ENCODE measurements around the gene PRPH2.
"Not testable (repeated sequence)": the region's sequence is repeated elsewhere in the genome, so short reads cannot be mapped to it uniquely, and the experiment has no call there.

PRPH2 gene

GRCh38 chr6:42696526-42697267 lies 25.7 kb downstream of the PRPH2 start:
- DNase-seq = peak; percentile 70

GRCh38 chr6:42694586-42694985 lies 27.8 kb downstream of the PRPH2 start:
- DNase-seq = peak; percentile 88

- no peak for DNase-seq
These were observed 28.6 kb downstream of the PRPH2 start for GRCh38 chr6:42693725-42694323.

GRCh38 chr6:42692137-42692911 lies 30.1 kb downstream of the PRPH2 start:
- DNase-seq = no peak

- DNase-seq = no peak
These were observed 31.5 kb downstream of the PRPH2 start for GRCh38 chr6:42690872-42691271.

- DNase-seq = no peak
These were observed 32.2 kb downstream of the PRPH2 start for GRCh38 chr6:42690151-42690702.

GRCh38 chr6:42689371-42689770 lies 33.0 kb downstream of the PRPH2 start:
- no peak for DNase-seq

- DNase-seq = no peak
These were observed 34.1 kb downstream of the PRPH2 start for GRCh38 chr6:42688281-42688680.

- DNase-seq = no peak
These were observed 43.0 kb downstream of the PRPH2 start for GRCh38 chr6:42679358-42679757.

GRCh38 chr6:42674780-42675179 lies 47.6 kb downstream of the PRPH2 start:
- no peak for DNase-seq

GRCh38 chr6:42674368-42674767 lies 48.0 kb downstream of the PRPH2 start:
- DNase-seq = not testable (repeated sequence)

GRCh38 chr6:42664718-42665117 lies 57.7 kb downstream of the PRPH2 start:
- DNase-seq = no peak

GRCh38 chr6:42661540-42662153 lies 60.8 kb downstream of the PRPH2 start:
- DNase-seq = peak; percentile 72

GRCh38 chr6:42659806-42660205 lies 62.6 kb downstream of the PRPH2 start:
- no peak for DNase-seq

GRCh38 chr6:42653851-42654250 lies 68.5 kb downstream of the PRPH2 start:
- no peak for DNase-seq

- DNase-seq = no peak
These were observed 70.2 kb downstream of the PRPH2 start for GRCh38 chr6:42652024-42652746.
